GM18867 (cell line): ENCODE measurements around the gene EIF4H.
"Not testable (repeated sequence)": the region's sequence is repeated elsewhere in the genome, so short reads cannot be mapped to it uniquely, and the experiment has no call there.

Experiments used
- ATAC-seq: cut with Tn5 transposase; IDR thresholded peaks from one replicate; pipeline ENCODE4 v1.9.1; 2021; ENCODE audit warnings: mild to moderate bottlenecking, moderate library complexity; ENCODE audit not compliant: unreplicated experiment

EIF4H gene

GRCh38 chr7:74173866-74174605, at the start of gene EIF4H:
EIF4H (plus strand) TSS chr7:74174356; CDS start chr7:74174384, 28 bp downstream.
- peak; percentile 84 for ATAC-seq

- ATAC-seq: no peak
These were observed 47.8 kb upstream of the EIF4H start for GRCh38 chr7:74126220-74126880.

GRCh38 chr7:74129887-74130286, 44.3 kb upstream of the EIF4H start:
- ATAC-seq: no peak

GRCh38 chr7:74130518-74130917, 43.6 kb upstream of the EIF4H start:
- no peak for ATAC-seq

- ATAC-seq: no peak
These were observed 40.0 kb upstream of the EIF4H start for GRCh38 chr7:74134117-74134620.

- no peak for ATAC-seq
These were observed 35.8 kb upstream of the EIF4H start for GRCh38 chr7:74138334-74138867.

- ATAC-seq: no peak
These were observed 35.0 kb upstream of the EIF4H start for GRCh38 chr7:74138945-74139843.

GRCh38 chr7:74141705-74142104, 32.5 kb upstream of the EIF4H start:
- no peak for ATAC-seq

- ATAC-seq: no peak
These were observed 30.8 kb upstream of the EIF4H start for GRCh38 chr7:74143383-74143782.

- ATAC-seq: no peak
These were observed 25.7 kb upstream of the EIF4H start for GRCh38 chr7:74148491-74148890.

GRCh38 chr7:74149071-74149470, 25.1 kb upstream of the EIF4H start:
- no peak for ATAC-seq

GRCh38 chr7:74149603-74150002, 24.6 kb upstream of the EIF4H start:
- no peak for ATAC-seq

- no peak for ATAC-seq
These were observed 20.4 kb upstream of the EIF4H start for GRCh38 chr7:74153736-74154135.

GRCh38 chr7:74155810-74156395, 18.3 kb upstream of the EIF4H start:
- ATAC-seq: no peak

GRCh38 chr7:74157605-74158004, 16.6 kb upstream of the EIF4H start:
- no peak for ATAC-seq

GRCh38 chr7:74164985-74165456, 9.1 kb upstream of the EIF4H start:
- no peak for ATAC-seq

- no peak for ATAC-seq
These were observed 8.1 kb upstream of the EIF4H start for GRCh38 chr7:74165867-74166593.

- not testable (repeated sequence) for ATAC-seq
These were observed 6.8 kb upstream of the EIF4H start for GRCh38 chr7:74167324-74167723.

GRCh38 chr7:74173074-74173473, 1.1 kb upstream of the EIF4H start:
- ATAC-seq: no peak

GRCh38 chr7:74173491-74173865, 678 bp upstream of the EIF4H start:
- ATAC-seq: no peak
